SK-N-SH treated with all-trans-retinoic acid at 6 μM for 48 hours (cell line): ENCODE measurements around the gene ENHO.

ENCODE experiments used
- CREB5 ChIP-seq: fragments of 250-450 bp; sonication (Bioruptor Pico); IDR thresholded peaks from 2 replicates; pipeline ENCODE4 v1.5.1; 2020; ENCODE audit warnings: low read depth, mild to moderate bottlenecking, moderate library complexity
- ESRRG ChIP-seq: fragments of 250-450 bp; sonication (Bioruptor Pico); IDR thresholded peaks from 2 replicates; pipeline ENCODE4 v1.6.1; 2021; ENCODE audit warnings: mild to moderate bottlenecking
- GLIS3 ChIP-seq: fragments of 250-450 bp; sonication (Bioruptor Pico); IDR thresholded peaks from 2 replicates; pipeline ENCODE4 v1.5.0; 2020; ENCODE audit warnings: mild to moderate bottlenecking, moderate library complexity
- PPARA ChIP-seq: fragments of 250-450 bp; sonication (Bioruptor Pico); IDR thresholded peaks from 2 replicates; pipeline ENCODE4 v1.5.0; 2020; ENCODE audit warnings: mild to moderate bottlenecking, borderline replicate concordance
- RARB ChIP-seq: fragments of 250-450 bp; sonication (Bioruptor Pico); IDR thresholded peaks from 2 replicates; pipeline ENCODE4 v1.8.0; 2021; ENCODE audit warnings: mild to moderate bottlenecking, moderate library complexity
- SNAI2 ChIP-seq: fragments of 250-450 bp; sonication (Bioruptor Pico); IDR thresholded peaks from 2 replicates; pipeline ENCODE4 v1.5.0; 2020; ENCODE audit warnings: mild to moderate bottlenecking, moderate library complexity
- ZFP3 ChIP-seq: fragments of 250-450 bp; sonication (Bioruptor Pico); IDR thresholded peaks from 2 replicates; pipeline ENCODE4 v1.5.0; 2020; ENCODE audit warnings: mild to moderate bottlenecking, moderate library complexity
- ZFP30 ChIP-seq: fragments of 450-650 bp; formaldehyde crosslinking; IDR thresholded peaks from 2 replicates; pipeline ENCODE4 v1.5.0; 2022; ENCODE audit warnings: mild to moderate bottlenecking, moderate library complexity
- ZNF70 ChIP-seq: fragments of 450-650 bp; formaldehyde crosslinking; IDR thresholded peaks from 2 replicates; pipeline ENCODE4 v1.5.0; 2020; ENCODE audit warnings: mild to moderate bottlenecking, moderate library complexity
- ZNF8 ChIP-seq: fragments of 450-650 bp; formaldehyde crosslinking; IDR thresholded peaks from 2 replicates; pipeline ENCODE4 v1.5.0; 2020; ENCODE audit warnings: mild to moderate bottlenecking, moderate library complexity
- TF ChIP-seq, protein P1 (sequence below): fragments of 250-450 bp; sonication (Bioruptor Pico); IDR thresholded peaks from 2 replicates; pipeline ENCODE4 v1.8.0; 2020; ENCODE audit warnings: mild to moderate bottlenecking, moderate library complexity, borderline replicate concordance

- TF ChIP-seq SNAI2 (CRISPR knock-in tag), result no peak
- TF ChIP-seq ESRRG (CRISPR knock-in tag), result no peak
- TF ChIP-seq ZNF8, result no peak
- TF ChIP-seq ZFP30 (CRISPR knock-in tag), result no peak
- TF ChIP-seq GLIS3 (CRISPR knock-in tag), result no peak
- no peak for TF ChIP-seq RARB (CRISPR knock-in tag)
- TF ChIP-seq CREB5 (CRISPR knock-in tag), result no peak
- TF ChIP-seq, protein P1, sequence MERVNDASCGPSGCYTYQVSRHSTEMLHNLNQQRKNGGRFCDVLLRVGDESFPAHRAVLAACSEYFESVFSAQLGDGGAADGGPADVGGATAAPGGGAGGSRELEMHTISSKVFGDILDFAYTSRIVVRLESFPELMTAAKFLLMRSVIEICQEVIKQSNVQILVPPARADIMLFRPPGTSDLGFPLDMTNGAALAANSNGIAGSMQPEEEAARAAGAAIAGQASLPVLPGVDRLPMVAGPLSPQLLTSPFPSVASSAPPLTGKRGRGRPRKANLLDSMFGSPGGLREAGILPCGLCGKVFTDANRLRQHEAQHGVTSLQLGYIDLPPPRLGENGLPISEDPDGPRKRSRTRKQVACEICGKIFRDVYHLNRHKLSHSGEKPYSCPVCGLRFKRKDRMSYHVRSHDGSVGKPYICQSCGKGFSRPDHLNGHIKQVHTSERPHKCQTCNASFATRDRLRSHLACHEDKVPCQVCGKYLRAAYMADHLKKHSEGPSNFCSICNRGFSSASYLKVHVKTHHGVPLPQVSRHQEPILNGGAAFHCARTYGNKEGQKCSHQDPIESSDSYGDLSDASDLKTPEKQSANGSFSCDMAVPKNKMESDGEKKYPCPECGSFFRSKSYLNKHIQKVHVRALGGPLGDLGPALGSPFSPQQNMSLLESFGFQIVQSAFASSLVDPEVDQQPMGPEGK (CRISPR knock-in tag), result no peak
- TF ChIP-seq PPARA (CRISPR knock-in tag), result no peak
- TF ChIP-seq ZFP3, result no peak
- TF ChIP-seq ZNF70 (CRISPR knock-in tag), result no peak
These were observed 32.4 kb downstream of the ENHO start for GRCh38 chr9:34490360-34490759.
